Esophagus squamous epithelium (tissue), 4 donors: ENCODE data around the gene ITGB5.

Experiments used
- POLR2A ChIP-seq, 4 donors: fragments of 450-650 bp; IDR thresholded peaks; one replicate each; pipeline ENCODE4 v1.6.1; 2017; ENCODE audit warnings: antibody characterized with exemption in 4 of 4, mild to moderate bottlenecking in 4 of 4, moderate library complexity in 3 of 4
- TF ChIP-seq, protein P1 (sequence below), 6 experiments: fragments of 450-650 bp in 4 of 6; fragments of 200-600 bp in 2 of 6; sonication (generic) in 2 of 6; IDR thresholded peaks; one replicate each; pipeline ENCODE4 v1.5.1; 2016 to 2019; ENCODE audit warnings: antibody characterized with exemption in 6 of 6, mild to moderate bottlenecking in 4 of 6, moderate library complexity in 4 of 6

DNA sequence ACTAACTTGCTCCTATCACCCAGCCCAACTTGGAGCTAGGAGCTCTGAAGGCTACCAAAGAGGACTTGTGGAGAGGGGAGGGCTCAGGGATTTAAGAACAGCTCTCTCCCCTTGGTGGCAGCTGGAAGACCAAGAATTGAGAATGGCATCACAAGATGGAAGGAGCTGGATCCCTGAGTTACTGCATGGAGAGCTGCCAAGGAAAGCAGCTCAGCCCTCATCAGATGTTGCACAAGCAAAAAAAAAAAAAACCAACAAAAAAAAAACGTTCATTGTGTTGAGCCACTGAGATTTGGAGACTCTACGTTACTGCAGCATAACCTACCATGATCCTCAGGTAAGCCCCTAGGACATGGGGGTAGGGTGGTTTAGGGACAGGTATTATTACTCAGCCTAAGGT is 41.0 kb downstream of the ITGB5 start:
- TF ChIP-seq, protein P1, sequence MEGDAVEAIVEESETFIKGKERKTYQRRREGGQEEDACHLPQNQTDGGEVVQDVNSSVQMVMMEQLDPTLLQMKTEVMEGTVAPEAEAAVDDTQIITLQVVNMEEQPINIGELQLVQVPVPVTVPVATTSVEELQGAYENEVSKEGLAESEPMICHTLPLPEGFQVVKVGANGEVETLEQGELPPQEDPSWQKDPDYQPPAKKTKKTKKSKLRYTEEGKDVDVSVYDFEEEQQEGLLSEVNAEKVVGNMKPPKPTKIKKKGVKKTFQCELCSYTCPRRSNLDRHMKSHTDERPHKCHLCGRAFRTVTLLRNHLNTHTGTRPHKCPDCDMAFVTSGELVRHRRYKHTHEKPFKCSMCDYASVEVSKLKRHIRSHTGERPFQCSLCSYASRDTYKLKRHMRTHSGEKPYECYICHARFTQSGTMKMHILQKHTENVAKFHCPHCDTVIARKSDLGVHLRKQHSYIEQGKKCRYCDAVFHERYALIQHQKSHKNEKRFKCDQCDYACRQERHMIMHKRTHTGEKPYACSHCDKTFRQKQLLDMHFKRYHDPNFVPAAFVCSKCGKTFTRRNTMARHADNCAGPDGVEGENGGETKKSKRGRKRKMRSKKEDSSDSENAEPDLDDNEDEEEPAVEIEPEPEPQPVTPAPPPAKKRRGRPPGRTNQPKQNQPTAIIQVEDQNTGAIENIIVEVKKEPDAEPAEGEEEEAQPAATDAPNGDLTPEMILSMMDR (IDR thresholded peaks at IDR 0.05): no peak
- TF ChIP-seq POLR2A (IDR thresholded peaks at IDR 0.05): no peak
